Middle frontal gyrus (tissue), 1 donor: ENCODE measurements around the gene FAM83F.

Source experiments
- DNase-seq: peaks from one replicate; pipeline ENCODE4 v3.0.0-alpha.2; 2015; ENCODE audit warnings: low spot score; ENCODE audit errors: extremely low spot score

The FAM83F gene

DNA sequence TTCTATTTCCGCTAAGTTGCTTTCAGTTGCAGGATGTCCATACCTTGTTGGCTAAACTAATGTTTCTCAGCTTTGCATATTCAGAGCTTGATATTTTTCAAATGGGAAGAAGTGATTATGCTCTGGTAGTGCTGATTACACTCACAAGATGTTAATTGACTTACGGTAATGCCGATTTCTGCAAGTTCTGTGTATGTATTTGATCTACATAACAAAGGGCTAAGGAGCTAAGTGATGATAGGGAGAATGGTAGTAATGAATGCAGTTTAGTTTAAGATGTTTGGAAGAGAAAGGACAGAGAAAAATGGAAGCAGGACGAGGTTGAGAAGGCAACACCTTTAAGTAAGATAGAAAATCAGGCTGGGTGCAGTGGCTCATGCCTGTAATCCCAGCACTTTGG lies 61.4 kb downstream of the FAM83F start:
- no peak for DNase-seq

- no peak for DNase-seq
Measured at GRCh38 chr22:40056559-40056958, 61.8 kb downstream of the FAM83F start.

GRCh38 chr22:40057652-40058051 lies 62.9 kb downstream of the FAM83F start:
- no peak for DNase-seq

GRCh38 chr22:40058265-40058664 lies 63.5 kb downstream of the FAM83F start:
- DNase-seq, result no peak

DNA sequence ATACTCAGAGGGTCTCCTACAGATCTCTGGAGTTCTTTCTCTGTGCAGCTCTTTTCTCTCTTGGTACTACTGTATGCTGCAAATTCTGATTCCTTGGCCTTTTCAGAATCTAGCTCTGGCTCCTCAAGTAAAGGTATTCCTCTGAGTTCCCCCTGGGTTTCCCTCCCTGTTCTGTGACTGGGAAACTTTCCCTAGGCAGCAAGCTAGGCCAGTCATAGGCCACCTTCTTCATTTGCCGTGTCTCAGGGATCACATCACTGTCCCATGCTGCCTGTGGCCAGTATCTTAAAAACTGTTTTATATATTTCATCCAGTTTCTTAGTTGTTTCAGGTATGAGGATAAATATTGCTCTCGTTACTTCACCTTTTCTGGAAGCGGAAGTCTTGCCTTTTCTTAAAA lies 71.2 kb downstream of the FAM83F start:
- no peak for DNase-seq

DNA sequence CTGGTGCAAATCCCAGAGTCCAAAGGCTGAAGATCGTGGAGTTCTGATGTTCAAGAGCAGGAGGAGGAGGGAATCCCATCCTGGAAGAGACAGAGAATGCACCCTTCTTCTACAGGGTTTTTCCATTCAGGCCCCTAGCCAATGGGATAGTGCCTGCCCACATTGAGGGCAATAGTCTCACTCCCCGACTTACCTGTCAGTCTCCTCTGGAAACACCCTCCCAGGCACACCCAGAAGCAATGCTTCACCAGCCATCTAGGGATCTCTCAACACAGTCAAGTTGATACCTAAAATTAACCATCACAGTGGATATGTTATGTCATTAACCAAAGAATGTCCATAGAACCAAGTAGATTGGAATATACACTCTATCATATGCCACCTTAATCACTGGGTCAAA lies 72.9 kb downstream of the FAM83F start:
- no peak for DNase-seq

GRCh38 chr22:40070701-40071100 lies 75.9 kb downstream of the FAM83F start:
- no peak for DNase-seq

- DNase-seq, result no peak
Measured at GRCh38 chr22:40071720-40072119, 77.0 kb downstream of the FAM83F start.

- no peak for DNase-seq
Measured at GRCh38 chr22:40076702-40077645, 82.2 kb downstream of the FAM83F start.

GRCh38 chr22:40077646-40078016 lies 82.9 kb downstream of the FAM83F start:
- no peak for DNase-seq

DNA sequence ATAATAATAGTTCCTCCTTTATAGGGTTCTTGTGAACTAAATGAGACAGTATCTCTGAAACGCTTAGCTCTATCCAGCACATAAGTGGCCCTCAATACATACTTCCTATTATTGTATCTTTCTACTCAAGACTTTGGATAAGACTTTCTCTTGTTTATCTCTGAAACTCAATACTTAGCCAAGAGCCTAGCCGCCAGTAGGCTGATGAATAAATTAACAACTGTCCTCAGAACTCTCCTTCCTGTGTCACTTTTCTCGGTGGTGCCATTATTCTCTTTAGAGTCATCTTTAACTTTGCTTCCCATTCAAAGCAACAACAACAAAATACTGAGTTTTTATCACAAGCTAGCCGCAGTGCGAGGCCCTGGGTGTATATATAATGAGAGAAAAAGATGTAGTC lies 86.9 kb downstream of the FAM83F start:
- DNase-seq, result no peak

DNA sequence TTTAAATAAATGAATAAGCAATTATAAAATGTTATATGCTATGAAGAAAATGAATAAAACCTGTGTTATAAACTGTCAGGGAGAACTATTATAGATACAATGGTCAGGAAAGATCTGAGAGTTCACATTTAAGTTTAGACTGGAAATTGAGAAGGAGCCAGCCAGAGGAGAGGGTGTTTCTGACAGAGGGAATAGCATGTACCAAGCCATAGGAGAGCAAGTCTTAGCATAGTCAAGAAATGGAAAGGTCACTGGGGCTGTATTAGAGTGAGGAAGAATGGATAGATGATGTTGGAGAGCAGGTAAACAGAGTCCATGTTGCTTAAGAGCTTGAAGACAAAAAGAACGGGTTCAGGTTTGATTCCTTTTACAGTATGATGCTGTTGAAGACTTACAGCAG lies 87.4 kb downstream of the FAM83F start:
- no peak for DNase-seq

- no peak for DNase-seq
Measured at GRCh38 chr22:40083794-40084193, 89.0 kb downstream of the FAM83F start.

DNA sequence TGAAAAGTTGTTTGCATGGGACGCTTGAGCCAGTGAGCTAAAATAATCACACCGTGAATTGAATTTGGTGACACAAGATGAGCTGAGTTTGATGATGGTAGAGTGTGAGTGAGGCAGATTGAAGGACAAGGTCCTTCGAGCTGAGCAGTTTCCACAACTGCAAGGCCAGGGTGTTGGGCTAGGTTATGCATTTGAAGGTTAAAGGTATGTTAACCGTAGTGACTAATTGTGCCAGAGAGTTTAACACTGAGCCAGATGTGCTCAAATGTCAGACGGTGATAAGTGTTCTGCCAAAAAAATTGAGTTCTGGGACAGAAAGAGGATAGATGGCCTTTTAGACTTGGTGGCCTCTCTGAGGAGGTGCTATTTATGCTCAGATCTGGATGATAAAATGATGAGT lies 89.5 kb downstream of the FAM83F start:
- DNase-seq, result no peak

- DNase-seq, result no peak
Measured at GRCh38 chr22:40088818-40089217, 94.1 kb downstream of the FAM83F start.
